ENCODE data around the gene GATAD2B. TPM values are rescaled to one million over a fixed set of nuclear protein-coding genes. Genes with fewer than 3 reads are reported as not detected.
A peak's percentile ranks its signal among the peaks of the same experiment; 100 is the strongest.

The GATAD2B gene
- total and polyA plus RNA-seq, 10 donors, result 3.7 to 68.1 (median 47.6) TPM

GRCh38 chr1:153921803-153922075, 1.0 kb downstream of the GATAD2B start:
- Histone ChIP-seq H3K4me1 (peaks cover 36 to 68% (median 57%) of the 10 kb centered on the region in 6 donors), H3K36me3 (peaks cover 0 to 24% (median 2%) of the 10 kb centered on the region in 6 donors), H3K27me3 (replicated peaks in 1 of 7) (no peaks in the 10 kb centered on the region), H3K4me3 (peak overlapping the region; percentile 67 to 97 (median 84)), H3K27ac (peak overlapping the region; percentile 78 to 97 (median 94)), H3K9me3 (no peaks in the 10 kb centered on the region)
- intact Hi-C loops (cut with DNase I; ENCODE audit: low total_unique reads), result no loop called here
- WGBS, 5 donors, result 1 to 7% (median 3%) methylated on average over 9 to 10 of the region's 10 CpGs
- no peak for DNase-seq
- TF ChIP-seq POLR2AphosphoS5 (IDR thresholded peaks at IDR 0.05) (no peak), POLR2A (IDR thresholded peaks at IDR 0.05) (no peak)
- TF ChIP-seq, protein P1, sequence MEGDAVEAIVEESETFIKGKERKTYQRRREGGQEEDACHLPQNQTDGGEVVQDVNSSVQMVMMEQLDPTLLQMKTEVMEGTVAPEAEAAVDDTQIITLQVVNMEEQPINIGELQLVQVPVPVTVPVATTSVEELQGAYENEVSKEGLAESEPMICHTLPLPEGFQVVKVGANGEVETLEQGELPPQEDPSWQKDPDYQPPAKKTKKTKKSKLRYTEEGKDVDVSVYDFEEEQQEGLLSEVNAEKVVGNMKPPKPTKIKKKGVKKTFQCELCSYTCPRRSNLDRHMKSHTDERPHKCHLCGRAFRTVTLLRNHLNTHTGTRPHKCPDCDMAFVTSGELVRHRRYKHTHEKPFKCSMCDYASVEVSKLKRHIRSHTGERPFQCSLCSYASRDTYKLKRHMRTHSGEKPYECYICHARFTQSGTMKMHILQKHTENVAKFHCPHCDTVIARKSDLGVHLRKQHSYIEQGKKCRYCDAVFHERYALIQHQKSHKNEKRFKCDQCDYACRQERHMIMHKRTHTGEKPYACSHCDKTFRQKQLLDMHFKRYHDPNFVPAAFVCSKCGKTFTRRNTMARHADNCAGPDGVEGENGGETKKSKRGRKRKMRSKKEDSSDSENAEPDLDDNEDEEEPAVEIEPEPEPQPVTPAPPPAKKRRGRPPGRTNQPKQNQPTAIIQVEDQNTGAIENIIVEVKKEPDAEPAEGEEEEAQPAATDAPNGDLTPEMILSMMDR (IDR thresholded peaks at IDR 0.05 in 8 of 11, conservative IDR thresholded peaks at IDR 0.05 in 3 of 11), result no peak

DNA sequence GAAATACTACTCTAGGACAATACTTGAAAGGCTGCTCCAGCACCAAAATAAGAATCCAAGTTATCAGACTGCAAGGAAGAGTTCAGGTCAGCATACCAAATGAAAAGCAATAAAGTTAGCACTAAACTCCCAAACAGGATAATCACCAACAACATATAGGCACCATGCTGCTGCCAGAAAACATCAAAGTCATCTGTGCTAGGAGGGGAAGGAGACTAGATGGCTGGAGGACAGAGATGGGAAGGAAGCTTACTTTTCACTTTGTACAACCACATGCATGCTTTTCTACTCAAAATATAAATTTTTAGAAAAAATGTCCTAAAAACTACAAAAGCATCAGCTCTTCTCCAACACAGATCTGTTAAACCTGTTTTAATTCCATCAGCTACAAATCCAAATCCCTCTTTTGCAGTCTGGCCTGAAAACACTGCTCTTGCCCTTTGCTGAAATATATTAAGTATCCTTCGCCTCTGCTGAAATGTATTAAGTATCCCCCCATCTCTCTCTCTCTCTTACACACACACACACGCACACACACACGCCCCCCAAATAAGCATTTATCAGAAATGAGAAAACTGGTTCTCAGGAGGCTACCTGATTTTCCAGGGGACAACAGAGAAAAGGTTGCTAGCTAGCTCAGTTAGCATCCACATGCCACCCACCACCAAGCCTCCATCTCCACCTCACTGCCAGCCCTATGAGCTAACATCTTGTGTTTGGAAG, 1.5 kb downstream of the GATAD2B start:
- 17 to 37% (median 30%) methylated on average over 3 of the region's 3 CpGs for WGBS, 5 donors
- peak overlapping the region in 7 of 8 donors; percentile 78 to 97 (median 95) for H3K27ac ChIP-seq
- TF ChIP-seq, protein P1 (IDR thresholded peaks at IDR 0.05 in 8 of 11, conservative IDR thresholded peaks at IDR 0.05 in 3 of 11), result no peak
- TF ChIP-seq POLR2A (IDR thresholded peaks at IDR 0.05) (no peak), POLR2AphosphoS5 (IDR thresholded peaks at IDR 0.05) (no peak)
- peaks cover 36 to 73% (median 60%) of the 10 kb centered on the region in 6 donors for H3K4me1 ChIP-seq
- no peaks in the 10 kb centered on the region for H3K9me3 ChIP-seq
- peak overlapping the region; percentile 67 to 97 (median 84) for H3K4me3 ChIP-seq
- H3K36me3 ChIP-seq, result peaks cover 0 to 29% (median 3%) of the 10 kb centered on the region in 6 donors
- no peak for DNase-seq
- no peaks in the 10 kb centered on the region for H3K27me3 ChIP-seq (replicated peaks in 1 of 7)
- intact Hi-C loops (cut with DNase I; ENCODE audit: low total_unique reads), result no loop called here

DNA sequence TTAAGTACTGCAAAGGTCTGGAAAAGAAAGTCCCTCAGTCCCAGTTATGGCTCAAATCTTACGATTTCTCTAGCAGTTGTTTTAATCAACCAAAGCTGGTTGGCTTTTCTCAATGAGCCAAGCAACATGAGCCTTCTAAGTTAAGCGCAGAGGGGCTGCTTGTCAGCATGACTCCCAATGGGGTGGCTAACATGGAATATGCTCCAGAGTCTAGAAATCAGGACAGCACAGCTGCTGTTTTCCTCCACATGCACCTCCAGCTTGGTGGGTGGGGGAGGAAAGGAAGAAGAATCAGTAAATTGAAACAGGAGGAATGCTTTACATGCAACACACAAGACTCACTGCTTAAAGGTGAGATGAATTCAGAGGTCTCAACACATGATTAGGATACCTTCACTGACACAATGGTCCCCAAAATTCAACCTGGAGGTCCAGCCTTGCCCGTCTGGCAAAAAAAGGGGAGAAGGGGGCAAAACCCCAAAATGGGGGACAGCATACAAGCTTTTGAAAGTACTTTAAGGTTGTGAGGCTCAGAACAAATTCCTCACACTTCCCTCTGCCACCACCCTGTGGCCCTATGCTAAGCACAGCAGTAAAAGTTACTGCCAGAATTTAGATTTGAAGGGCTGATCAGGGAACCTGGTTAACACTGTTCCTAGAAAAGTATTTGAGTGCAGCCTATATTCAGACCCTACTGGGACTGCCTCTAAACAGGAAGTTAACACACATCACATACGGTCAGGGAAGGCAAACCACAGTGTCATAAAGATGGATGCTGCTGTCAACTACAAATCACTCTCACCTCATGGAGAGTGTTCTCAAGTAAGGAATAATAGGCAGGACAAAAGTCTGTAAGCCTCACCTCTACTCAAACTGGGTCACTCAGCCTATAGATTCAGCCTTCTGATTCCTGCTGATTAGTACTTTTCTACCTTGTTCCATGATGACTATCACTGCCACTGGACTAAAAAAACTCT, 2.6 kb downstream of the GATAD2B start:
- Histone ChIP-seq H3K27me3 (replicated peaks in 1 of 7) (no peaks in the 10 kb centered on the region), H3K4me1 (peaks cover 36 to 83% (median 60%) of the 10 kb centered on the region in 6 donors), H3K27ac (peak overlapping the region in 7 of 8 donors; percentile 28 to 97 (median 94)), H3K4me3 (peak overlapping the region in 2 of 8 donors; percentile 82 to 95), H3K9me3 (no peaks in the 10 kb centered on the region), H3K36me3 (peaks cover 0 to 40% (median 12%) of the 10 kb centered on the region in 6 donors)
- 45 to 54% (median 47%) methylated on average over 4 of the region's 4 CpGs for WGBS, 5 donors
- TF ChIP-seq POLR2AphosphoS5 (IDR thresholded peaks at IDR 0.05) (no peak), POLR2A (IDR thresholded peaks at IDR 0.05) (no peak)
- TF ChIP-seq, protein P1 (IDR thresholded peaks at IDR 0.05 in 8 of 11, conservative IDR thresholded peaks at IDR 0.05 in 3 of 11), result peak in 1 of 11 experiments; percentile 27
- intact Hi-C loops (cut with DNase I; ENCODE audit: low total_unique reads), result no loop called here
- DNase-seq, result no peak
